GM12801 (cell line): ENCODE results near the gene OR2D2.

Source experiments
- CTCF ChIP-seq: IDR thresholded peaks from one replicate; pipeline ENCODE4 v1.5.1; 2011; ENCODE audit warnings: control low read depth; ENCODE audit not compliant: insufficient read length; ENCODE audit errors: extremely low read depth

The OR2D2 gene

GRCh38 chr11:6892400-6892799 is at the start of gene OR2D2:
Gene OR2D2 (minus strand): TSS chr11:6892500. CDS start chr11:6892500, 0 bp downstream.
- no peak for TF ChIP-seq CTCF

- no peak for TF ChIP-seq CTCF
Measured at GRCh38 chr11:6941970-6942369, 49.7 kb upstream of the OR2D2 start.

GRCh38 chr11:6932145-6932544 is 39.8 kb upstream of the OR2D2 start:
- TF ChIP-seq CTCF = no peak

- no peak for TF ChIP-seq CTCF
Measured at GRCh38 chr11:6931146-6931713, 38.9 kb upstream of the OR2D2 start.

- no peak for TF ChIP-seq CTCF
Measured at GRCh38 chr11:6928916-6929315, 36.6 kb upstream of the OR2D2 start.

GRCh38 chr11:6927030-6927617 is 34.8 kb upstream of the OR2D2 start:
- no peak for TF ChIP-seq CTCF

- TF ChIP-seq CTCF = no peak
Measured at GRCh38 chr11:6926208-6927029, 34.1 kb upstream of the OR2D2 start, which contains the start of gene ZNF215. Gene ZNF215 (plus strand): TSS chr11:6926426. CDS start chr11:6932273, 5,847 bp downstream.
